GM21619 (cell line): Measurements from ENCODE around the gene BCAS3.
"Not testable (repeated sequence)": the region's sequence is repeated elsewhere in the genome, so short reads cannot be mapped to it uniquely, and the experiment has no call there.

Source experiments
- ATAC-seq: cut with Tn5 transposase; IDR thresholded peaks from one replicate; pipeline ENCODE4 v1.9.1; 2021; ENCODE audit not compliant: unreplicated experiment

BCAS3 gene

DNA sequence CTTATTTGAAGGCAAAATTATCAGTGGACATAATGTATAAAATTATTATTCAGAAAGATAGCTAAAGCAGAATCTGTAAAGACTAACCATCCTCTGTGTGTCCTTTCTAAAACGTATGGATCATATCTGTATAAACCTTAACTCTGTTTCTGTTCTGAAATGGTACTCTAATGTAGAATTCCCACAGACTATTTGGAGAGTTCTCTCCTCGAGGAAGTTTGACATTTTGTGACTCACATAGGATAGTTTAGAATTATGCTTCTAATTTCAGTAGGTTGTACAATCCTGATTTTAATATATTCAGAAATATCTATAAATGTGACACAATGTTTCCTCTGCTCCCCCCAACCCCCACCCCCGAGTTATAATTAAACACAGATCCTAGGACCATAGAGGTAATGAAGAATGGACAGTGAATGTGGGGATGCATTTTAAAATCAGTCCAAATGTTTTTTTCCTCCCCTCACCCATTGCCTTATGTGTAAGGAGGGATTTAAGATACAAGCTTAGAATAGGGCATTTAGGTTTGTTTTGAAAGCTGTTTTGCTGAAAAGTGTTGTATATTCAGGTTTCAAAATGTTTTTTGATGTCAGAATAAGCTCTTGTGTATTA is 66.8 kb downstream of the BCAS3 start:
- no peak for ATAC-seq

DNA sequence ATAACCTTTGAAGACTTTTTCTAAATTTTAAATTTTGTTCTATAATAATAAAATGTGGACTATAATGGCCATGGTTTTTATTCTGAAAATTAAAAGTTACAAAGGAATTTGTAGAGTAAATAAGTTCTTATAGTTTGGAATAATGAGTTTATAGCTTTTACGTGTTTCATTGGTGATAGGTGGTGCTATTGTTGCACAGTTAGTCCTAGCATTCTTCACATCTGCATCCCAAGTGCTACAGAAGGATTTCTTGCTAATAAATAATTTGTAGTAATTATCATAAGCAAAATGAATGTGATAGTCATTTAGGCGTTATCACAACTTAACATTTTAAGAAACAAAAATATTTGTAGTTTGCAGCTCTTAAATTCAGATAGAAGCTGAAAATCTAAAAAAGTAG is 67.9 kb downstream of the BCAS3 start:
- no peak for ATAC-seq

DNA sequence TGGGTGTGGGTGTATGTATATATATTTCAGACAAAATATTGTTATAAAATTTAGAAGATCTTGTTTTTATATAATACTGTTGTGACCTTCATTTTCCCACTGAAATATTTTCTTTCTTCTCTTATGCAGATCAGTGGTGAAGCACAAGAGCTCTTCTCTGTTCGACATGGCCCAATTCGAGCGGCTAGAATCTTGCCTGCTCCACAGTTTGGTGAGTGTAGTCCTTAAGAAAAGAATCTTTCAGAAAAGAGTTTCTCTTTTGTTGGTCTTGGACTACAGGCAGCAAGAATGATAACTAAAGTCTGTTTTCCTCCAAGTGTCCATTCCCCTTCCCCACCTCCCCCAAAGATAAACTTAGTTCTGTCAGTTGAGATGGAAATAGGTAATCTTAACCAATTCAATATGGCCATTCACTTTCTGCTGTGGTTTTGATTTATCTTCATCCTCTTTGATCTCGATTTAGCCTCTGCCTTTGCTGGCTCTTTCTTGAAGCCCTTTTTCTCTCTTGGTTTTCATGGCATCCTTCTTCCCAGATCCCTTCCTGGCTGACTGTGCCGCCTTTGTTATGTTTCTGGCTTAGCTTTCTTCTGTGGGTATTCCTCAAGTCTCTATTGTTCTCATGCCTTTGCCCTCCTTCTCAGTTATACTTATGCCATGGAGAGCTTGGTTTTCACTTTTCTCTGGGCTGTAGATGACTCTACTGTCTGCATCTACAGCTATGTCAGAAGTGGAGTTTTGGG is 69.6 kb downstream of the BCAS3 start:
- ATAC-seq, result no peak

DNA sequence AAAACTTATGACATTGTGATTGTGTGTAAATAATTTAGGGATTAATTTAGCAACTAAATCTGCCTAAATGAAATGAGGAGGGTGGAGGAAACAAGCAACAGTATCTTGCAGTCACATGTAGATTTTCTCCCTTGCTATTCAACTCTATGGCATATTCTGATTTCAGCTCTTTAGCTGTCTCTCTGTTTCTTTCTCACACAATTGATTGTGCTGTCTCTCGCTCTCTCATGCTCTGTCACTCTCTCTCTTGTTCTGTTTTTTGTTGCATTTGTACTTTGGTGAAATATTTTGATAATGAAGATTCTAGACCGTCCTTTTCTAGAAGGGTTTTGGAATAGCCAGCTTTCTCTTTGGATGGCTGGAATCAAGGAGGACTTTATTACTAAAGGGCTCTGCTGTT is 70.6 kb downstream of the BCAS3 start:
- ATAC-seq, result no peak

DNA sequence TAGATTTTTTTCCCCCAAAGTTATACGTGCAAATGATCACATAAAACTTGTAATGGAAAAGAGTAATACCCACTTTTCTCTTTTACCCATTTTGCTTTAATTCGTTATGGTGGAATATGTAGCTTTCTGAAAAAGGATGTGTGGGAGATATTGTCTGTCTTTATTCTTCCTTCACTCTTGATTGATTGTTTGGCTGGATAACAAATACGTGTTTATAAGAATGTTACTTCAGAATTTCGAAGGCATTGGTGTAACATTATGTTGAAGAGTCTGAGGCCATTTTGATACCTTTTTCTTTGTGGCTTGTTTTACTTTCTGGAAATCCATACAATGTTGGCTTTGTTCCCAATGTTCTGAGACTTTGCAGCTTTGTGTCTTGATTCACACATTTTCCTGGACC is 71.4 kb downstream of the BCAS3 start:
- no peak for ATAC-seq

DNA sequence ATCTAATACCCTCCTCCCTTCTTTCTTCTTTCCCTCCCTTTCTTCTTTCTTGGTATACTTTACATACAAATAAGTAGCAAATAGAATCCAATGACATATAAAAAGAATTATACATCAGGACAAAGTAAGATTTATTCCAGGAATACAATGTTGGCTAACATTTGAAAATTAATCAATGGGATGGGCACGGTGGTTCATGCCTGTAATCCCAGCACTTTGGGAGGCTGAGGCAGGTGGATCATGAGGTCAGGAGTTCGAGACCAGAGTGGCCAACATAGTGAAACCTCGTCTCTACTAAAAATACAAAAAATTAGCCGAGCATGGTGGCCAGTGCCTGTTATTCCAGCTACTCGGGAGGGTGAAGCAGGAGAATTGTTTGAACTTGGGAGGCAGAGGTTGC is 72.1 kb downstream of the BCAS3 start:
- no peak for ATAC-seq

- ATAC-seq, result no peak
Measured at GRCh38 chr17:60750640-60751039, 73.0 kb downstream of the BCAS3 start.

GRCh38 chr17:60751884-60752283 is 74.2 kb downstream of the BCAS3 start:
- no peak for ATAC-seq

DNA sequence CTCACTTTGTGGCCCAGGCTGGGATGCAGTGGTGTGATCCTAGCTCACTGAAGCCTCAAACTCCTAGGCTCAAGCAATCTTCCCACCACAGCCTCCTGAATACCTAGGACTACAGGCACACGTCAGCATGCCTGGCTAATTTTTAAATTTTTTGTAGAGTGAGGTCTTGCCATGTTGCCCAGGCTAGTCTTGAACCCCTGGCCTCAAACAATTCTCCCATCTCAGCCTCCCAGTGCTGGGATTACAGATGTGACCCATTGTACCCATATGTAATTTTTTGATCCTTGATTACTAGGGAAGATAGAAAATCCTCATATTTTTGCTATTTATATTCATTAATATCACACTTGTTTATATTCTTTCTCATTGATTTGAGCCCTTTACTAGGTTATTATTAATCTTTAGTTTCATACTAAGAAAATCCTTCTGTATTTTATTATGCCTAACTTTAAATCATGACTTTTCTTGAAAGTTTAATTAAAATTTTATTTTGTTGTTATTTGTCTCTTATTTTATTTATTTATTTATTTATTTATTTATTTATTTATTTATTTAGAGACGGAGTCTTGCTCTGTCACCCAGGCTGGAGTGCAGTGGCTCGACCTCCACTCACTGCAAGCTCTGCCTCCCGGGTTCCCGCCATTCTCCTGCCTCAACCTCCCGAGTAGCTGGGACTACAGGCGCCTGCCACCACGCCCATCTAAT is 75.4 kb downstream of the BCAS3 start:
- ATAC-seq, result no peak

- no peak for ATAC-seq
Measured at GRCh38 chr17:60754057-60754604, 76.5 kb downstream of the BCAS3 start.

- ATAC-seq, result not testable (repeated sequence)
Measured at GRCh38 chr17:60756798-60757197, 79.1 kb downstream of the BCAS3 start.

GRCh38 chr17:60757437-60757836 is 79.8 kb downstream of the BCAS3 start:
- no peak for ATAC-seq

GRCh38 chr17:60759756-60760155 is 82.1 kb downstream of the BCAS3 start:
- ATAC-seq, result no peak

GRCh38 chr17:60761301-60761700 is 83.7 kb downstream of the BCAS3 start:
- ATAC-seq, result not testable (repeated sequence)

DNA sequence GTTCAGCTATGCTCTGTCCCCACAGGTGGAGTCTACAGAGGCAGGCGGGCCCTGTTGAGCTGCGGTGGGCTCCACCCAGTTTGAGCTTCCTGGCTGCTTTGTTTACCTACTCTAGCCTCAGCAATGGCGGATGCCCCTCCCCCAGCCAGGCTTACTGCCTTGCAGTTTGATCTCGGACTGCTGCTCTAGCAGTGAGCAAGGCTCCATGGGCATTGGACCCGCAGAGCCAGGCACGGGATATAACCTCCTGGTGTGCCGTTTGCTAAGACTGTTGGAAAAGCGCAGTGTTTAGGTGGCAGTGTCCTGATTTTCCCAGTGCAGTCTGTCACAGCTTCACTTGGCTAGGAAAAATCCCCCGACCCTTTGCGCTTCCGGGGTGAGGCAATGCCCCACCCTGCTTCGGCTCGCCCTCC is 89.1 kb downstream of the BCAS3 start:
- no peak for ATAC-seq

- ATAC-seq, result no peak
Measured at GRCh38 chr17:60767744-60768308, 90.2 kb downstream of the BCAS3 start.

- ATAC-seq, result no peak
Measured at GRCh38 chr17:60769327-60769726, 91.7 kb downstream of the BCAS3 start.

DNA sequence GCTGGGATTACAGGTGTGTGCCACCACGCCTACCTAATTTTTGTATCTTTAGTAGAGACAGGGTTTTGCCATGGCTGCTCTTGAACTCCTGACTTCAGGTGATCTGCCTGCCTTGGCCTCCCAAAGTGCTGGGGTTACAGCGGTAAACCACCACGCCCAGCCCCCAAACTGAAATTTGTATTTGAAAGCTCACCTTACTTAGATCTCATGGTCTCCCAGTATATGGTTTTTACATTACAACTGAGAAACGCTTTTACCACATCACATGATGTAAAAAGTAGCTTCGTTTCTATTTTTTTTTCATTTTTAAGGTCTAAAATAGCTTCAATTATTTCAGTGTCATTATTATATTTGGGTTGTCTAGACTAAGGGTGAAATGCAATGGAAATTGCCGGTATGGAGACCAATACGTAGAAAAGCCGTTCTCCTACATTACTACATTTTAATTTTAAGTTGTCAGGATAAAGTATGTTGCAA is 93.3 kb downstream of the BCAS3 start:
- ATAC-seq, result no peak

- ATAC-seq, result not testable (repeated sequence)
Measured at GRCh38 chr17:60771621-60772020, 94.0 kb downstream of the BCAS3 start.

DNA sequence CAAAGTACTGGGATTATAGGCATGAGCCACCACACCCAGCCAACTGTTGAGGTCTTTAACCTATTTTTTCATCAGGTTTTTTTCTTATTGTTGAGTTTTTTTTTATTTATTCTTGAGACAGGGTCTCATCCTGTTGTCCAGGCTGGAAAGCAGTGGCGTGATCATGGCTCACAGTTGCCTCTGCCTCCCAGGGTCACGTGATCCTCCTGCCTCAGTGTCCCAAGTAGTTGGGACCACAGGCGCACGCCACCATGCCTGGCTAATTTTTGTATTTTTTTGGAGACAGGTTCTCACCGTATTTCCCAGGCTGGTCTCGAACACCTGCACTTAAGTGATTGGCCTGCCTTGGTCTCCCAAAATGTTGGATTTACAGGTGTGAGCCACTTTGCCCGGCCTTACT is 95.9 kb downstream of the BCAS3 start:
- ATAC-seq, result no peak

GRCh38 chr17:60781880-60782412 is 104.3 kb downstream of the BCAS3 start:
- ATAC-seq, result no peak
